Fibroblast of mammary gland (primary cell): Measurements from ENCODE around the gene SLC2A5.

Source experiments
- DNase-seq: peaks from one replicate; pipeline ENCODE4 v3.0.0-alpha.2; 2010; ENCODE audit warnings: low read depth
- H3K4me3 ChIP-seq: 2 replicates; pipeline ENCODE4 v1.5.1; 2011; ENCODE audit warnings: low read depth, mild to moderate bottlenecking, low read length, moderate library complexity; ENCODE audit not compliant: control insufficient read depth
- CTCF ChIP-seq: conservative IDR thresholded peaks from 2 replicates; pipeline ENCODE4 v1.5.1; 2011; ENCODE audit warnings: low read depth, low read length, inconsistent platforms; ENCODE audit not compliant: control insufficient read depth, insufficient read depth

SLC2A5 gene

GRCh38 chr1:9093091-9093490, 23.7 kb upstream of the SLC2A5 start:
- TF ChIP-seq CTCF = no peak
- DNase-seq = no peak
- H3K4me3 ChIP-seq = no peak overlapping the region

- DNase-seq = no peak
- no peak overlapping the region for H3K4me3 ChIP-seq
- TF ChIP-seq CTCF = no peak
Observed at GRCh38 chr1:9088807-9089206, 19.4 kb upstream of the SLC2A5 start.

- no peak for DNase-seq
- no peak for TF ChIP-seq CTCF
- no peak overlapping the region for H3K4me3 ChIP-seq
Observed at GRCh38 chr1:9087411-9088125, 18.1 kb upstream of the SLC2A5 start.

- DNase-seq = no peak
- TF ChIP-seq CTCF = no peak
- no peak overlapping the region for H3K4me3 ChIP-seq
Observed at GRCh38 chr1:9086796-9087195, 17.4 kb upstream of the SLC2A5 start.

GRCh38 chr1:9086045-9086444, 16.6 kb upstream of the SLC2A5 start:
- DNase-seq = no peak
- H3K4me3 ChIP-seq = no peak overlapping the region
- TF ChIP-seq CTCF = no peak

DNA sequence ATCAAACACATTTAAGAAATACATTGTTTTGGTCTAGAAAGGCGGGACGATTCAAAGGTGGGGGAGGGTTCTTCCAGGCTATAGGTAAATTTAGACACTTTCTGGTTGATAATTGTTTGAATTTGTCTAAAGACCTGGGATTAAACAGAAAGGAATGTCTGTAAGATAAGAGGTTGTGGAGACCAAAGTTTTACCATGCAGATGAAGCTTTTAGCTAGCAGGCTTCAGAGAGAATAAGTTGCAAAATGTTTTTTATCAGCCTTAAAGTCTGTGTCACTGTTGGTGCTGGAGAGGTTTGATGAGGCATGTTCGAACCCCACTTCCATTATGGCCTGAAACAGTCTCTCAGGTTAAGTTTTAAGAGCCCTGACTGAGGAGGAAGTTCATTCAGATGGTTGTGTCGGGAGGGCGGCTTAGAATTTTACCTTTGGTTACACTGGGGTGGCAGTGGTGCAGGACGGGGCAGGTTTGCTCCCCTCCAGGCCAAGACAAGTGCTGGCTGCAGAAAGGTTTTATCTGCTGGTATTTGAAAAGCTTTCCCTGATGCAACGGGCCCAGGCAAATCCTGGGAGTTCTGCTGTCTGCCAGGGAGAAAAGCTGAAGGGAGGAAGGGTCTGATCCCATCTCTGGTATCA, 16.0 kb upstream of the SLC2A5 start:
- TF ChIP-seq CTCF = no peak
- no peak overlapping the region for H3K4me3 ChIP-seq
- no peak for DNase-seq
